ENCODE data around the gene USP10.

USP10 gene

GRCh38 chr16:84753412-84754326 is 53.9 kb downstream of the USP10 start:
- no peak for DNase-seq

- DNase-seq, result peak; percentile 66 to 69
Measured at GRCh38 chr16:84754353-84754856, 54.6 kb downstream of the USP10 start.

DNA sequence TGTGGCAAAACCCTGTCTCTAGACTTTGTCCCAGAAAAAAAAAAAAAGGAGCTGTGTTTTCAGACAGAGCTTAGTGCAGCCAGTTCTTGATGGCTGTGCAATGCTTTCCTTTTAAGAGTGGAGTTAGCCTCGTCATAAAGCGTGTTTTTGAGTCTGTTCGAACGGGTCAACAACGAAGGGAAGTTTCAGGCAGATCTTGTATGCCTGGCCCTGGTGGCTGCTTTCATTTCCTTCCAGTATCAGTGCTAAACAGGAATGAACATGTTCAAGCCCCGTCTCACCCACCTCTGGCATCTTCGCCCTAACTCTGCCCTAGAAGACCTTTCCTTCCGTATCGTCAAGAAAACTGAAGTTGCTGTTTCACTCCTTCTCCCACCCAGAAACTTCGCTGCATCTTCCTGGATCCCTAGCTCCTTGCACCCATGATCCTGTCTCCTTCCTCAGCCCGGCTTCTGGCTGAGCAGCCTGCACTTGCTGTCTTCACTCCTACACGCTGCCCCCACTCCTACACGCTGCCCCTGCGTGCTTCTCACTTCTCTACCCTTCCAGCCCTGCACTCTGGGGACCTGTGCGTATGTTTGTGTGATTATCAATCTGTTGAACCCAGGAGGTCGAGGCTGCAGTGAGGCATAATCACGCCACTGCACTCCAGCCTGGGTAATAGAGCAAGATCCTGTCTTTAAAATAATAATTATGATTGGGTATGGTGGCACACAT is 55.3 kb downstream of the USP10 start:
- no peak for DNase-seq

GRCh38 chr16:84756830-84757229 is 57.0 kb downstream of the USP10 start:
- DNase-seq, result no peak

DNA sequence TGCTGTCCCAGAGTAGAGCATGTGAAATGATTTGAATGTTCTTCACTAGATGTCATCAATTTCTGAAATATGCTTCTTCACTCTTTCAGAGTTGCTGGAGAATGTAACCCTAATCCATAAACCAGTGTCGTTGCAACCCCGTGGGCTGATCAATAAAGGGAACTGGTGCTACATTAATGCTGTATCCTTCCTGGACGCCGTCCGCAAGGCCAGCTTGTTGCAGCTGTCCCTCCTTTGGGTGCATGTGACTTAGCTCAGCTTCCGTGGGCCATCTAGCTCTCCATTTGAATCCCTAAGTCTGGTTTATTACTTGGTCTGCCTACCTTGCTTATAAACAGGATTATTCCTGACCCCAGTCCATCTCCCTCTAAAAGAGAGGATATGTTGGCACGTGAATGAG is 58.8 kb downstream of the USP10 start:
- no peak for DNase-seq

GRCh38 chr16:84759061-84759460 is 59.3 kb downstream of the USP10 start:
- DNase-seq, result no peak

DNA sequence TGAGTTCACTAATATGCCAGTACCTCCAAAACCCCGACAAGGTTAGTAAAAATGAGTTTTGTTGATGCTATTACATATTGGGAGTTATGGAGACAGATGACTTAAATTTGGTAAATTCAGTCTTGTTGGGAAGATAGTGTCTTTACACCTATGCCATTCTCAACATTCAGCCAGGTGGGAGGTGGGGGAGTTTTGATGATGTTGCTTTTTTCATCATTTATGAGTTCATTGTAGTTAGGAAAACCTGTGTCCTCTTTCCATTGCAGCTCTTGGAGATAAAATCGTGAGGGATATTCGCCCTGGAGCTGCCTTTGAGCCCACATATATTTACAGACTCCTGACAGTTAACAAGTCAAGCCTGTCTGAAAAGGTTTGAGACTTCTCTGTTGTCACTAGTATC is 60.1 kb downstream of the USP10 start:
- no peak for DNase-seq

DNA sequence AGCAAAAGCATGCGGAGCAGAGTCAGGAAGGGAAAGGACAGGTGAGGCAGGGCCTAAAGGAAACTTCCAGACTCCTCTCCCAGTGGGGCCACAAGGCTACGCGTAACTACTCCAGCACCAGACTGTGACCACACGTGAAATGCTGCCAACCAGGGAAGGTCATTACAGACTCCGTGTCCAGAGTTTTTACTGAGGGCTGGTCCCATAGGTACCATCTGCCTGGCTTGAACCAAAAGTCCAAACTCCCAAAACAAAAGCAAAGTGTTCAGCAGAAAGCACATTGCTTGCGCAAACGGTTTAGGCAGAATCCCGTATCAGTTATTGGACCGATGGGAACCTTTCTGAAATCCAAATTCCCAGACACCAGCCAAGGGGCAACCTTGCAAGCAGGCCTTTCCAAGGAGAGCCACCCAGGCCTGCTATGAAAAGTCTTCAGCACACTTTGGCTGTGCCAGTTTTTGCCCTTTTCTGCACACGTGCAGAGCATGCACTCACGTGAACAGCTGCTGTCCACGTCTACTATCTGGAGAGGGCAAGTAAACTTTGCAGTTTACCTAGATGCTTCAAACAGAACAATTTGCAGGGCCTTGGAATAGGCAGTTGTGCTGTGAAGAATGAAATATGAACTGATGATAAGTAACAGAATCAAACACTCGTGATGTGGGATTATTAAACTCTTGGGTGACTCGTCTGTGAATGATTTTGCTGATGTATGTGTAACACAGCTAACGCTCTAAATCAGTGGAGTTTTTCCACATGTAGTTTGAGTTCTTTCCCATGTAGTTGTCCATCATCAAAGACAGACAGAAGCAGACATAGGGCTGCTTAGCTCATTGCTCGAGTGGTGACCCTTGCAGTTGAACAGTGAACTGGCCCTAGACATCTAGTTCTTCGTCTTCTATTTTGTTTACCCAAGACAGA is 61.9 kb downstream of the USP10 start:
- DNase-seq, result no peak

- DNase-seq, result no peak
Measured at GRCh38 chr16:84763164-84763563, 63.4 kb downstream of the USP10 start.

GRCh38 chr16:84763629-84764028 is 63.8 kb downstream of the USP10 start:
- DNase-seq, result no peak

DNA sequence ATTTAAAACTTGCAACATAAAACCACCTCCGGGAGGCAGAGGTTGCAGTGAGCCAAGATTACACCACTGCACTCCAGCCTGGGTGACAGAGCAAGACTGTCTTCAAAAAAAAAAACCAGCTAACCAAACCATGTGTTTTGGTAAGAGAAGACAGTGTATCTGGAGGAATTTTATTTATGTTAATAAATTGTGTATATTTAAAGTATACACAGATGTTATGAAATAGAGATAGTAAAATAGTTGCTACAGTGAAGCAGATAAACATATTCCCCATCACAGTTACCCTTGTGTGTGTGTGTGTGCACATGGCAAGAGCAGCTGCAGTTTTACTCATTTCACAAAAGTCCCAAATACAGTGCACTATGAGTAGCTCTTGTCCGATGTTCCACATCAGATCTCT is 65.2 kb downstream of the USP10 start:
- DNase-seq, result no peak

GRCh38 chr16:84765616-84766580 is 66.1 kb downstream of the USP10 start:
- DNase-seq, result no peak

- DNase-seq, result no peak
Measured at GRCh38 chr16:84766978-84767773, 67.4 kb downstream of the USP10 start.

- no peak for DNase-seq
Measured at GRCh38 chr16:84768061-84768807, 68.4 kb downstream of the USP10 start.

DNA sequence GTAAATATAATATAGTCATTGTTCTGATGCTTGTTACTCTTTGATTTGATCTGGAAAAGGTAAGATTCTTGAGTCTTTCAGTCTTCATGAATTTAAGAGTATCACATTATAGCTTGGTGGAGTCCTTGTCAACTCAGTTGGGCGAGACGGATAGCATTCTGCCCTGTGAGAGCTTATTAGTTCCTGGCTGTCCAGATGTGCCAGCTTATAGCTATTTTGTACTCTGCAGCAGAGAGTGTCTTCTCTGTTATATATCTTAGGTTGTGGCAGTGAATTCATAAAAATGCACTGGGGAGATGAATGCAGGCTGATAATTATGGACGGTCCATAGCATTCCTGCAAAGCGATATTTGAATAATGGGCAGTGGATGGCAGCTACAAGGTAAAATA is 69.0 kb downstream of the USP10 start:
- DNase-seq, result no peak

- DNase-seq, result no peak
Measured at GRCh38 chr16:84769416-84769815, 69.6 kb downstream of the USP10 start.

- no peak for DNase-seq
Measured at GRCh38 chr16:84773312-84773711, 73.5 kb downstream of the USP10 start.

- no peak for DNase-seq
Measured at GRCh38 chr16:84774810-84775209, 75.0 kb downstream of the USP10 start.

- DNase-seq, result no peak
Measured at GRCh38 chr16:84775262-84775810, 75.5 kb downstream of the USP10 start.

DNA sequence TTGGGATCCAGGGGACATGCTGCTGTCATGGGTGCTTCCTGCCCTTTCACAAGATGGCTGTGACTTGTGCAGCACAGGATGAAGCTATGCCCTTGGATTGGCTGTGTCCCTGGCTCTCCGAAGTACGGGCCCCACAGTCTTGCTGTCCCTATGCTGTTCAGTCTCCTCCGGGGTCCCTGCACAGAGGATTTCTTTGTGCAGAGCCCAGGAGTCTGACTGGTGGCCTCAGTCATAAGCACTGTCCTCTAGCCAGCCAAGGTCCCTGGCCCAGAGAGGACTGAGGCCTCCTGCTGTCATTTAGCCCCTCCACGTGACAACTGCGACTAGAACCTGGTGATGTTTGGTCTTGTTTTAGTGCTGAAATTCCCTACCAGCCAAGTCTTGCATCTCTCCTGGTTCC is 77.6 kb downstream of the USP10 start:
- DNase-seq, result no peak

Measured in stimulated activated CD4-positive, alpha-beta T cell treated with anti-CD3 and anti-CD28 coated beads, Interleukin-2, amount 100 ng/mL, for 48 hours (primary cell).